Uterus (tissue), 2 donors: ENCODE measurements around the gene CD68.

ENCODE experiments used
- CTCF ChIP-seq, 4 experiments: fragments of 200-600 bp in 2 of 4; fragments of 450-650 bp in 2 of 4; sonication (generic) in 2 of 4; IDR thresholded peaks; one replicate each; pipeline ENCODE4 v1.5.1; 2016 to 2019; ENCODE audit warnings: antibody characterized with exemption in 4 of 4, mild to moderate bottlenecking in 2 of 4, moderate library complexity in 1 of 4
- POLR2A ChIP-seq, 2 donors: fragments of 450-650 bp; IDR thresholded peaks; one replicate each; pipeline ENCODE4 v1.6.1; 2016; ENCODE audit warnings: antibody characterized with exemption in 2 of 2, mild to moderate bottlenecking in 1 of 2, moderate library complexity in 1 of 2

GRCh38 chr17:7626307-7626706 is 46.9 kb downstream of the CD68 start:
- TF ChIP-seq POLR2A (IDR thresholded peaks at IDR 0.05) (no peak), CTCF (IDR thresholded peaks at IDR 0.05) (no peak)
